HepG2 (cell line): ENCODE data around the gene NDE1. TPM values are rescaled to one million over a fixed set of nuclear protein-coding genes. Genes with fewer than 3 reads are reported as not detected.
A peak's percentile ranks its signal among the peaks of the same experiment; 100 is the strongest.

ENCODE experiments used
- AGO2 ChIP-seq: fragments of 200-400 bp; formaldehyde crosslinking; optimal IDR thresholded peaks from 2 replicates; pipeline ENCODE3; 2017; ENCODE audit warnings: mild to moderate bottlenecking, low read depth, low read length, moderate library complexity
- ARID3A ChIP-seq: IDR thresholded peaks from 2 replicates; pipeline ENCODE4 v1.6.1; 2012; ENCODE audit warnings: low read depth, low read length, improper control_type of control experiment
- CHD4 ChIP-seq: fragments of 200-600 bp; sonication (generic); IDR thresholded peaks from 2 replicates; pipeline ENCODE4 v1.7.0; 2017; ENCODE audit warnings: mild to moderate bottlenecking, low read length, borderline replicate concordance
- FOXK2 ChIP-seq: fragments of 450-650 bp; IDR thresholded peaks from 2 replicates; pipeline ENCODE4 v1.6.1; 2016
- GABPB1 ChIP-seq: IDR thresholded peaks from 2 replicates; pipeline ENCODE4 v1.6.1; 2016; ENCODE audit warnings: mild to moderate bottlenecking, missing genetic modification reagents, moderate library complexity, missing compliant biosample characterization
- HOXA3 ChIP-seq: sonication (generic); formaldehyde crosslinking; IDR thresholded peaks from 2 replicates; pipeline ENCODE4 v1.5.0; 2020; ENCODE audit warnings: missing genetic modification reagents
- HOXA9 ChIP-seq: sonication (generic); formaldehyde crosslinking; IDR thresholded peaks from 2 replicates; pipeline ENCODE4 v1.8.1; 2022; ENCODE audit warnings: missing genetic modification reagents, mild to moderate bottlenecking, moderate library complexity, borderline replicate concordance
- MLLT10 ChIP-seq: sonication (generic); formaldehyde crosslinking; IDR thresholded peaks from 2 replicates; pipeline ENCODE4 v1.4.0; 2020; ENCODE audit warnings: missing genetic modification reagents
- MTF2 ChIP-seq: sonication (generic); formaldehyde crosslinking; IDR thresholded peaks from 2 replicates; pipeline ENCODE4 v1.5.0; 2020; ENCODE audit warnings: missing genetic modification reagents, borderline replicate concordance
- PLRG1 ChIP-seq: fragments of 450-650 bp; conservative IDR thresholded peaks from 2 replicates; pipeline ENCODE4 v1.6.1; 2016
- SNRNP70 ChIP-seq: fragments of 200-400 bp; formaldehyde crosslinking; IDR thresholded peaks from 2 replicates; pipeline ENCODE4 v1.6.1; 2017; ENCODE audit warnings: mild to moderate bottlenecking, low read depth, low read length, moderate library complexity
- TBP ChIP-seq: sonication (generic); formaldehyde crosslinking; IDR thresholded peaks from 2 replicates; pipeline ENCODE4 v1.5.0; 2020; ENCODE audit warnings: missing genetic modification reagents
- ZNF672 ChIP-seq: sonication (generic); formaldehyde crosslinking; IDR thresholded peaks from 2 replicates; pipeline ENCODE4 v1.8.1; 2022; ENCODE audit warnings: missing genetic modification reagents
- ZSCAN20 ChIP-seq: sonication (generic); formaldehyde crosslinking; IDR thresholded peaks from 2 replicates; pipeline ENCODE4 v1.4.0; 2020; ENCODE audit warnings: missing genetic modification reagents, mild to moderate bottlenecking, borderline replicate concordance
- polyA plus RNA-seq, 8 experiments: library from polyadenylated mRNA; depleted of rRNA in 3 of 8; stranded (reverse) in 7 of 8; unstranded in 1 of 8; fragments of >200 nt; fragmentation: Illumina TruSeq in 4 of 8; extraction: Trizol in 4 of 8; gene quantifications; 2 replicates each; pipeline versions ENCODE4 v1.2.1 to v1.2.3, GENCODE V29; 2011 to 2016; ENCODE audit warnings: low read depth in 4 of 8, missing spikeins in 1 of 8, mixed read lengths in 1 of 8; ENCODE audit not compliant: insufficient read depth in 1 of 8
- total RNA-seq, 5 experiments: library from RNA; depleted of rRNA; stranded (reverse); fragments of >200 nt; fragmentation: Illumina TruSeq; extraction: Trizol; gene quantifications; 2 replicates each; pipeline ENCODE4 v1.2.3, GENCODE V29; 2016; ENCODE audit warnings: low read depth in 1 of 5
- TF ChIP-seq, protein P1 (sequence below): IDR thresholded peaks from 2 replicates; pipeline ENCODE4 v1.6.1; 2016; ENCODE audit warnings: mild to moderate bottlenecking
- TF ChIP-seq, protein P2 (sequence below): sonication (generic); formaldehyde crosslinking; IDR thresholded peaks from 2 replicates; pipeline ENCODE4 v1.8.0; 2022; ENCODE audit warnings: mild to moderate bottlenecking, missing genetic modification reagents, moderate library complexity
- TF ChIP-seq, protein P3 (sequence below): sonication (generic); formaldehyde crosslinking; IDR thresholded peaks from 2 replicates; pipeline ENCODE4 v1.8.0; 2022; ENCODE audit warnings: missing genetic modification reagents, low read depth, mild to moderate bottlenecking, borderline replicate concordance
- TF ChIP-seq, protein P4 (sequence below): sonication (generic); formaldehyde crosslinking; conservative IDR thresholded peaks from 2 replicates; pipeline ENCODE4 v1.4.0; 2020; ENCODE audit warnings: mild to moderate bottlenecking, missing genetic modification reagents, moderate library complexity
- TF ChIP-seq, protein P5 (sequence below): sonication (generic); formaldehyde crosslinking; IDR thresholded peaks from 2 replicates; pipeline ENCODE4 v1.5.1; 2020; ENCODE audit warnings: mild to moderate bottlenecking, missing genetic modification reagents

NDE1 gene
- total and polyA plus RNA-seq, 2 of the 13 experiments (the other 11 are each of a cell fraction or from before 2014, with no cell fraction given) = 40.9 to 72.5 TPM

GRCh38 chr16:15672514-15673167 lies 22.6 kb downstream of the NDE1 start (continued):
- TF ChIP-seq MTF2 (CRISPR knock-in tag) (no peak), ZNF672 (CRISPR knock-in tag) (no peak), PLRG1 (no peak), SNRNP70 (no peak), TBP (no peak), CHD4 (no peak), GABPB1 (CRISPR knock-in tag) (peak; percentile 77), MLLT10 (CRISPR knock-in tag) (no peak), FOXK2 (peak; percentile 95), ARID3A (peak; percentile 80), HOXA9 (CRISPR knock-in tag) (peak; percentile 99; the same call in 1 of the 2 replicates), HOXA3 (CRISPR knock-in tag) (peak; percentile 97), AGO2 (no peak), ZSCAN20 (CRISPR knock-in tag) (peak; percentile 86; the same call in 1 of the 2 replicates)
- TF ChIP-seq, protein P1, sequence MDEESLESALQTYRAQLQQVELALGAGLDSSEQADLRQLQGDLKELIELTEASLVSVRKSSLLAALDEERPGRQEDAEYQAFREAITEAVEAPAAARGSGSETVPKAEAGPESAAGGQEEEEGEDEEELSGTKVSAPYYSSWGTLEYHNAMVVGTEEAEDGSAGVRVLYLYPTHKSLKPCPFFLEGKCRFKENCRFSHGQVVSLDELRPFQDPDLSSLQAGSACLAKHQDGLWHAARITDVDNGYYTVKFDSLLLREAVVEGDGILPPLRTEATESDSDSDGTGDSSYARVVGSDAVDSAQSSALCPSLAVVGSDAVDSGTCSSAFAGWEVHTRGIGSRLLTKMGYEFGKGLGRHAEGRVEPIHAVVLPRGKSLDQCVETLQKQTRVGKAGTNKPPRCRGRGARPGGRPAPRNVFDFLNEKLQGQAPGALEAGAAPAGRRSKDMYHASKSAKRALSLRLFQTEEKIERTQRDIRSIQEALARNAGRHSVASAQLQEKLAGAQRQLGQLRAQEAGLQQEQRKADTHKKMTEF (CRISPR knock-in tag) = peak; percentile 100
- TF ChIP-seq, protein P2, sequence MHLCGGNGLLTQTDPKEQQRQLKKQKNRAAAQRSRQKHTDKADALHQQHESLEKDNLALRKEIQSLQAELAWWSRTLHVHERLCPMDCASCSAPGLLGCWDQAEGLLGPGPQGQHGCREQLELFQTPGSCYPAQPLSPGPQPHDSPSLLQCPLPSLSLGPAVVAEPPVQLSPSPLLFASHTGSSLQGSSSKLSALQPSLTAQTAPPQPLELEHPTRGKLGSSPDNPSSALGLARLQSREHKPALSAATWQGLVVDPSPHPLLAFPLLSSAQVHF = no peak
- TF ChIP-seq, protein P3, sequence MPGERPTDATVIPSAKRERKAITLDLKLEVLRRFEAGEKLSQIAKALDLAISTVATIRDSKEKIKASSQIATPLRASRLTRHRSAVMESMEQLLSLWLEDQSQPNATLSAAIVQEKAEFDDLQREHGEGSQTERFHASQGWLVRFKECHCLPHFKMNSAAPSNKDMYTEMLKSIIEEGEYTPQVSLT (CRISPR knock-in tag) = no peak
- TF ChIP-seq, protein P4, sequence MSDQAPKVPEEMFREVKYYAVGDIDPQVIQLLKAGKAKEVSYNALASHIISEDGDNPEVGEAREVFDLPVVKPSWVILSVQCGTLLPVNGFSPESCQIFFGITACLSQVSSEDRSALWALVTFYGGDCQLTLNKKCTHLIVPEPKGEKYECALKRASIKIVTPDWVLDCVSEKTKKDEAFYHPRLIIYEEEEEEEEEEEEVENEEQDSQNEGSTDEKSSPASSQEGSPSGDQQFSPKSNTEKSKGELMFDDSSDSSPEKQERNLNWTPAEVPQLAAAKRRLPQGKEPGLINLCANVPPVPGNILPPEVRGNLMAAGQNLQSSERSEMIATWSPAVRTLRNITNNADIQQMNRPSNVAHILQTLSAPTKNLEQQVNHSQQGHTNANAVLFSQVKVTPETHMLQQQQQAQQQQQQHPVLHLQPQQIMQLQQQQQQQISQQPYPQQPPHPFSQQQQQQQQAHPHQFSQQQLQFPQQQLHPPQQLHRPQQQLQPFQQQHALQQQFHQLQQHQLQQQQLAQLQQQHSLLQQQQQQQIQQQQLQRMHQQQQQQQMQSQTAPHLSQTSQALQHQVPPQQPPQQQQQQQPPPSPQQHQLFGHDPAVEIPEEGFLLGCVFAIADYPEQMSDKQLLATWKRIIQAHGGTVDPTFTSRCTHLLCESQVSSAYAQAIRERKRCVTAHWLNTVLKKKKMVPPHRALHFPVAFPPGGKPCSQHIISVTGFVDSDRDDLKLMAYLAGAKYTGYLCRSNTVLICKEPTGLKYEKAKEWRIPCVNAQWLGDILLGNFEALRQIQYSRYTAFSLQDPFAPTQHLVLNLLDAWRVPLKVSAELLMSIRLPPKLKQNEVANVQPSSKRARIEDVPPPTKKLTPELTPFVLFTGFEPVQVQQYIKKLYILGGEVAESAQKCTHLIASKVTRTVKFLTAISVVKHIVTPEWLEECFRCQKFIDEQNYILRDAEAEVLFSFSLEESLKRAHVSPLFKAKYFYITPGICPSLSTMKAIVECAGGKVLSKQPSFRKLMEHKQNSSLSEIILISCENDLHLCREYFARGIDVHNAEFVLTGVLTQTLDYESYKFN = peak; percentile 99
- TF ChIP-seq, protein P5, sequence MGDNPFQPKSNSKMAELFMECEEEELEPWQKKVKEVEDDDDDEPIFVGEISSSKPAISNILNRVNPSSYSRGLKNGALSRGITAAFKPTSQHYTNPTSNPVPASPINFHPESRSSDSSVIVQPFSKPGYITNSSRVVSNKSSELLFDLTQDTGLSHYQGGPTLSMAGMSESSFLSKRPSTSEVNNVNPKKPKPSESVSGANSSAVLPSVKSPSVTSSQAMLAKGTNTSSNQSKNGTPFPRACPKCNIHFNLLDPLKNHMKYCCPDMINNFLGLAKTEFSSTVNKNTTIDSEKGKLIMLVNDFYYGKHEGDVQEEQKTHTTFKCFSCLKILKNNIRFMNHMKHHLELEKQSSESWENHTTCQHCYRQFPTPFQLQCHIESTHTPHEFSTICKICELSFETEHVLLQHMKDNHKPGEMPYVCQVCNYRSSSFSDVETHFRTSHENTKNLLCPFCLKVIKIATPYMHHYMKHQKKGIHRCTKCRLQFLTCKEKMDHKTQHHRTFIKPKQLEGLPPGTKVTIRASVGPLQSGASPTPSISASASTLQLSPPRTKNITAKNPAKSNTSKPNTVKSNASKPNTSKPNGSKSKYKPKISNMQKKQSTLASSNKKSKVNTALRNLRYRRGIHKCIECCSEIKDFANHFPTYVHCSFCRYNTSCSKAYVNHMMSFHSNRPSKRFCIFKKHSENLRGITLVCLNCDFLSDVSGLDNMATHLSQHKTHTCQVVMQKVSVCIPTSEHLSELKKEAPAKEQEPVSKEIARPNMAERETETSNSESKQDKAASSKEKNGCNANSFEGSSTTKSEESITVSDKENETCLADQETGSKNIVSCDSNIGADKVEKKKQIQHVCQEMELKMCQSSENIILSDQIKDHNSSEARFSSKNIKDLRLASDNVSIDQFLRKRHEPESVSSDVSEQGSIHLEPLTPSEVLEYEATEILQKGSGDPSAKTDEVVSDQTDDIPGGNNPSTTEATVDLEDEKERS = peak; percentile 97
